22Rv1 (cell line): Measurements from ENCODE around the gene DPYSL5.

ENCODE experiments used
- CTCF ChIP-seq: fragments of 450-650 bp; IDR thresholded peaks from 2 replicates; pipeline ENCODE4 v1.5.1; 2017; ENCODE audit warnings: mild to moderate bottlenecking
- ZFX ChIP-seq: fragments of 450-650 bp; IDR thresholded peaks from 2 replicates; pipeline ENCODE4 v1.6.1; 2017; ENCODE audit warnings: antibody characterized with exemption, borderline replicate concordance

DNA sequence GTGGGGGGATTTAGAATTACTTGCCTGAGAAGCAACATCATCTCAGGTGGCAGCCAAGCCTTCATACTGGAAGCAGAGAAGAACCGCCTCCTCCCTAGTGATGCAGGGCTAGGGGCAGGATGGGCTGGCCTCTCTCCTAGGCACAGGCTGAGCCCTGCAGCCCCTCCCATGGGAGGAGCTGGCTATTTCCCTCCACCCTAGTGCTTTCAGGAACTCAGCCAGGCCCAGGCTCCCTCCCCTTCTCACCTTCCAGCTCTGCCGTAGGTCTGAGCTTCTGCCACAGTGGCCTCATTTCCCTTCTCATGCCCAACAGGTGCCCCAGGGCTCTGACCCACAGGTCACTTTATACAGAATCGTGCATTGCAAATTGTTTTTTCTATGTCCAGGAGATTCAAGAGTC is 31.0 kb upstream of the DPYSL5 start:
- TF ChIP-seq CTCF: no peak
- no peak for TF ChIP-seq ZFX
